HL-60/S4 treated with retinoic acid at 250 ng/mL for 4 days and 3 days (cell line): ENCODE data around the gene C18orf32.

Source experiments
- in situ Hi-C: fragments of 300-500 bp; cut with MboI; formaldehyde crosslinking; loops from 2 replicates; pipeline ENCODE4 v1.7.0; 2022; ENCODE audit warnings: low sequenced_read_pairs

C18orf32 gene

DNA sequence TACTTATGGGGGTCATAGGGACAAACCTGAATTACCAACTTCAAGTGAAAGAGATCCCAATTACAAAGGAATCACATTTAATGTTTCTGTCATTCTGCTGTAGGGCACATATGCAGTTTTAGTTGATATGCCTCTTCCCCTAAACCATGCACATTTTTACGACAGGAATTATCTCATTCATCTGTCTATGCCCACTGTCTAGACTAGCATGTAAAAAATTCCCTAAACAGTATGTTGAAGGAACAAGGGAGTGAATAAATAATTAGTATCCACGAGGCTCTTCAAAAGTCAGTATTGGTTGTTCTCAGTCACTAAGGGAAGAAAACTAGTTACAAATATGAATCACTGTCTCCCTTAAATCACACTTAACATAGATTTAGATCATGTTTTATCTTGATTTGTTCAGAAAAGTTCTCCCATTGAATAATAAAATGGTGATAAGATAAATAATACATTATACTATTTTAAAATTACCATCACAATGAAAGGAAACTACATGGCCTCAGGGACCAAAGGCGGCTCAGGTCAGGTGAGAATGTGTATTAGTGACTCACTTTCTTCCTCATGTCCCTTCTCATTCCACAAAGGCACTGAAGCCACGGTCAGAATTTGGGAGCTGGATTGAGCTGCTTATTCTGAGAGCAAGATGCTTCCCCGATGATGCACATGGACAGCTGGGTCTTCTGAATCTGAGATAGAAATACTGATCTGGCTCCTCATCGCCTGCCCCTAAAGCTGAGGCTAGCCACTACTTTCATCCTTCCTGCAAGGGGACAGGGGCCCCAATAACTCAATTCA lies 55.7 kb downstream of the C18orf32 start:
- in situ Hi-C loops: no loop called here
